ENCODE data around the gene ARHGEF10L.

The ARHGEF10L gene

DNA sequence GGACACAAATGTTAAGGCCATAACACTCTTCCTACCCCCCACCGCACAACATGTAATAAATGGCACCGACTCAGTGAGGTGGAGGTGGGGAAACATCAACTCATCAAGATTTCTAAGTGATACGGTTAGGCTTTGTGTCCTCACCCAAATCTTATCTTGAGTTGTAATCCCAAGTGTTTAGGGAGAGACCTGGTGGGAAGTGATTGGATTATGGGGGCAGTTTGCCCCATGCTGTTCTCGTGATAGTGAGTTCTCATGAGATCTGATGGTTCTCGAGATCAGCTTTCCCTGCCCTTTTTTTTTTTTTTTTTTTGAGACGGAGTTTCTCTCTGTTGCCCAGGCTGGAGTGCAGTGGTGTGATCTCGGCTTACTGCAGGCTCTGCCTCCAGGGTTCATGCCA lies 164.7 kb downstream of the ARHGEF10L start:
- DNase-seq (ENCODE audit: low read depth in 2 of 2) = no peak

DNA sequence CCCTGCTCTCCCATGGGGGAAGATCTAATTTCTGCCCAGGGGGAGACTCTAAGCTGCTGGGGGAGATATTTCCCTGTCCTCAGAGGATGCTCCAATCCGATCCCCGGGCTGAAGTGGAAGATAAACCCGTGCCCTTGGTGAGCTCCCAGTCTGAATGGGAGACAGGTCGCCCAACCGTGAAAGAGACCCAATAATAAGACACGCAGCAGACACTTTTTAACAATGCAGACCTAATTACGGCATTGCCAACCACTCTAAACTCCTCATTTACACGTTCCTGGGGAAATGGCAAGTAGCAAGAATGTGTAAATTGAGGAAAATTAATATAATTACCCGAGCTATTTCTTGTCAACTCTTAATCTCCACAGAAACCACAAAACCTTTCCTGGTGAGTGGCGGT lies 166.9 kb downstream of the ARHGEF10L start:
- DNase-seq (ENCODE audit: low read depth in 2 of 2) = no peak

DNA sequence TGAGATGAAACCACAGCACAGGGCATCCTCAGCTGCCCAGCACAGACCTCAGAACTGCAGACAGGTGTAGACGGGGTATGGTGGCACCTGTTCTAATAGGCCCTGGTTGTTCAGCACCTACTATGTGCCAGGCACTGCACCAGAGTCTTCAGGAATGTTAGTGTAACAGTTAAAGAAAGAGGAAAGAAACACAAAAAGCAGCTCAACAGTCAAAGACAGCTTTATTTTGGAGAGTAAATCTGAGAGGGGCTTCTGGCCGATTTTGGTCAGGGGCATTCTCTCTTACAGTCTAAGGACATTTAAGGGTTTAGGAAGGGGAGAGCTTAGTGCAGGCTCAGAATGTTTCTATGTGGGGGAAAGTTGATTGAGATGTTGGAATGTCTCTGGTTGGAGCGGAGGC lies 170.5 kb downstream of the ARHGEF10L start:
- DNase-seq (ENCODE audit: low read depth in 2 of 2) = no peak

DNA sequence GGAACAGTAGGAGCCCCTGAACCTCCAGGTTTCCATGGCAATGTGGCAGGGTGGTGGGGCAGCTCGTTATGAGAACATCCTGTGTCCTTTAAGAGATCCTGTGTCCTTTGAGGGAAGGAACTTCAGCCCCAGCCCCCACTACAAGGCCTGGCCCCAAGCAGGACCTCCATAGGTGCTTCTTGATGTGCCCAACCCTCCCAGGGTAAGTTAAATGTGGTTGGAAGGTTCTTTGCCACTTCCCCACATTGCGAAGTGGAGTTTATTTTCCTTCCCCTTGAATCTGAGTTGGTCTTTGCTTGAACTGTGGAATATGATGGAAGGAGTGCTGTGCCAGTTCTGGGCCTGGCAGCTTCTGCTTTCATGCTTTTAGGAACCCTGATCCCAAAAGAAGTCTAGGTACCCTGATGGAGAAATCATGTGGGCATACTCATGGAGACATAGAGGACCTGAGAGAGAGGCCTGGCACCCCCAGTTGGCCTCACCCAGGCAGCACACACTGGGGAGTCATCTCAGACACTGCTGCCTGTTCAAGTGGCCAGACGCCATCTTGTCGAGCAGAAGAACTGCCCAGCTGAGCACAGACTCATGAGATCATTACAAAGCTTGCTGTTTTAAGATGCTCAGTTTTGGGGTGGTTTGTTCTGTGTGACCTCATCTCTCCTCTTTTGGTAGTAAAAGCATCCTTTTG lies 171.5 kb downstream of the ARHGEF10L start:
- DNase-seq (ENCODE audit: low read depth in 2 of 2) = no peak

DNA sequence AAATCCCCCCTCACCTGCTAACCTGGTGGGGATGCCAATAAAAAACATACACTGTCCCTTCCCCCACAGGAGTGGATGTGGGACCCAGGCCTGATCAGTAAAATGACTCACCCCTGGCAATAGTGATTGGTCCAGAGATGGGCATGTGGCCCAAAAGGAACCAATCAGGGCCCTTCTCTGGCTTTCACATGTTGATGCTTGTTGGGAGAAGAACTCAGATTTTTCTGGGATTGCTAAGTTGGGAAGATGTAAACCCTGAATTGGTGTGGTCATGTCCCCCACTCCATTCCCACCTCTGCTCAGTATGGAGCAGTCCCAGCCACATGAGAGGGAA lies 172.0 kb downstream of the ARHGEF10L start:
- DNase-seq (ENCODE audit: low read depth in 2 of 2) = no peak

DNA sequence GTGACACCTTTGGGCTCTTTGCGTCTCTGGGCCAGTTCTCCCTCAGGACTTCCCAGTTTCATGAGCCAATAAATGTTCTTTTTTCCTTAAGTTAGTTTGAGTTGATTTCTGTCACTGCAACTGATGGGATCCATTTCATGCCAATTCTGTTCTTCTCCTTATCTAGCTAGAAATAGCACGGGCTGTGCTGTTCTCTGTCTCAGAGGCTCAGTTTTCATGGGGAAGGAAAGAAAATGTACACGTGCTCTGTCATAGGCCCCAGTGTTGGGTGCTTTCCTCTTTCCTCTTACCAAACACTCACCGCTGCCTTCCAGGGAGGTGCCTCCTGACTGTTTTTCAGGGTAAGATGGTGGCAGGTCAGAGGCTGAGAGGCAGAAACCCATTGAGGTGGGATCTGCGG lies 172.4 kb downstream of the ARHGEF10L start:
- DNase-seq (ENCODE audit: low read depth in 2 of 2) = no peak

DNA sequence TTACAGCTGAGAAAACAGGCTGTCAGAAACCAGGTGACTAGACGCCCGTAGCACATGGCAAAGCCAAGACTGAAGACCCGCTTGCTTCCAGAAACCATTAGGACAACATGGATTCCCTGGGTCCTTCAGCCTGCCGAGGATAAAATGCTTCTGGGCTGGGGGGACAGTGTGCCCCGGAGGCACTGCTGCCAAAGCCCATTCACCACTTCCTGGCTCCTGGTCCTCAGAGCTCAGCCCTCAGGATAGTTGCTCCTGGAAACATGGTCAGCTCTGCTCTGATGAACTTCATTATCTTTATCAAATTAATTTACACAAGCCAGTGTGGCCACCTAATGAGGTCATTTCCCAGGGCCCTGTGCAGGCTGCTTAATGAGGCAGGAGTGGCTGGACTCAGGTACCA lies 174.5 kb downstream of the ARHGEF10L start:
- no peak for DNase-seq (ENCODE audit: low read depth in 2 of 2)

DNA sequence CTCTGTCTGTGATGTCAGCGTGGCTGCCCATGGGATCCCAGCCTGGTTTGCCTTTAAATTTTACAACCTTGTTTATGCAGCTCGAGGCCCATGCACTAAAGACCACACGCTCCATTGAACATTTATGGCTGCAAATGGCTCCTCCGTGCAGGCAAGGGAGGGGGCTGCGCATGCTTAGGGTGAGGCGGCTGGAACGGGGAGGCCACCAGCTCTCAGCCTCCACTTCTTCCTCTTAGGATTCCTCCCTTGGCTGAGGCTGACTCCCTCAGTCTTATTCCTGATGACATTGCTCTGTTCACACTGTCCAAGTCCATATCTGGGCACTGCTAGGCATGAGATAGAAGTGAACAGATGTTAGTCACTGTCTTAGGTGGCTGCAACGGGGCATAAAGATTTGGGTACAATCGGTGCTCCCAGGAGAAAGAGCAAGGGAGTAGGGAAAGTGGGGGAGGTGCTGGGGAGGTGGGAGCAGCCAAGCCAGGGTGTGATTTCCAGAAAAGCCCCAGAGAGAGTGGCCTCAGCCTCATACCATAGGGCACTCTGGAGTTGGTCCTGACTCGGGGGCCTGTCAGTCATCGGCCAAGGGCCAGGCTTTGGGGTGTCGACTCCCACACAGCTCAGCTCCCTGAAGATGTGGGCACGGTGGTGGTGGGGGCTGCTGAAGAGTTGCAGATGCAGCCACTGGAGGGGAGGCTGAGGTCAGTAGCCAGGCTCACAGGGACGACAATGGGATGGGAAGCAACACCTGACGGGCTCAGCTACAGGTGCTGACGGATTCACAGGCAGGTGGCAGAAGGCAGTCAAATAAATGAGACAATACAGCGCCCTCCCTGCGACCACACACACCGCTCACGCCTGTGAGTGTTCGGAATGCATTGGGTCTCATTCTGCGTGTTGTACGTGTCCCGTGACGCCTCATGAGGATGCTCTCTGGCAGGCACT lies 178.4 kb downstream of the ARHGEF10L start:
- no peak for DNase-seq (ENCODE audit: low read depth in 2 of 2)

DNA sequence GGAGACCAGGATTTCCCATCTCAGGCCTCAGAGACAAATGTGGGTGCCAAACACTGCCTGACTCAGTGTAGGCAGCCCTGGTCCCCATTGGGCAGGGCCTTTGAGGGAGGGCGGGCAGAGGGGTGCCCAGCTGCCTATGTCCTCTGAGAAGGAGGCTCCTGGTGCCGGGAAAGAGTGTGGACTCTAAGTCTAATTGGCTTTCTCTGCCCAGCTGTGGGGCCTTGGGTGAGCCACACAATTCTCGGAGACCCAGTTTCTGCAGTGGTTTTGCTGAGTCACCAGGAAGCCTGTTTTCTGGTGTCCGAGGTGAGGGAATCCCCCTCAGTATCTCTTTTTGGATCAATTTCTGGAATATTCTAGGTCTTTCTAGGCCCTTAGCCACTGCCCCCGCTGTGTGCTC lies 180.4 kb downstream of the ARHGEF10L start:
- DNase-seq (ENCODE audit: low read depth in 2 of 2) = no peak

DNA sequence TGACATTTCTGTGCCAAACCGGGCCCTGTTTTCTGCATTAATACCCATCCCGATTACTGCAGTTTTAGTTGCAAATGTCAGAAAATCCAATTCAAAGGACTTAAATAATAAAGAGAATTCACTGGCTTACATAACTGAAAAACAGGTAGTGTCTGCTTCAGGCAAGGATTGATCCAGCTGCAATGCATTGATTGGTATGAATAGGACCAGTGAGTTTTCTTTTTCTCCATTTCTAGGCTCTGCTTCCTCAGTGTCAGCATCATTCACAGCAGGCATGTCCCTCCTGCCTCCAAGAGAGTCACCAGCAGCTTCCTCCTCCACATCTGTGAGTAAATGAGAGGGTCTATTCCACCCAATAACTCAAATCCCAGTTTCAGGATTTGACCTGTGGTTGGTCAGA lies 181.9 kb downstream of the ARHGEF10L start:
- DNase-seq (ENCODE audit: low read depth in 2 of 2) = no peak

DNA sequence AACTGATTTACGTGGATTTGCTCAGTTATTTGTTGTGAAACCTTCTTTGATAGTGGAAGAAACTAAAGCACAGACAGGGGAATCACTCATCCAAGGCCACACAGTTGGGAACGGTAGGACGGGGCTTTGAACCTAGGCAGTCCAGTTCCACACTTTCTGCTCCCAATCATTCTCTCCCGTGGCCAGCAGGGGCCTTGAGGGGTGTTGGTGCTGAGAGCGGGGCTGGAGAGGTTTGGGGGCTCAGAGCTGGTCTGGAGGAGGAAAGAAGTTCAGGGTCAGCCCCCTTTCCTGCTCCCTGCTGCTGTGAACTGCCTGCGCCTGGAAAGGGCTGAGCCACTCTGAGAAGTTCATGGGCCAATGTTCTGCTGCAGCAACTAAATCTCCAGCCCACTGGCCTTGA lies 184.2 kb downstream of the ARHGEF10L start:
- no peak for DNase-seq (ENCODE audit: low read depth in 2 of 2)

DNA sequence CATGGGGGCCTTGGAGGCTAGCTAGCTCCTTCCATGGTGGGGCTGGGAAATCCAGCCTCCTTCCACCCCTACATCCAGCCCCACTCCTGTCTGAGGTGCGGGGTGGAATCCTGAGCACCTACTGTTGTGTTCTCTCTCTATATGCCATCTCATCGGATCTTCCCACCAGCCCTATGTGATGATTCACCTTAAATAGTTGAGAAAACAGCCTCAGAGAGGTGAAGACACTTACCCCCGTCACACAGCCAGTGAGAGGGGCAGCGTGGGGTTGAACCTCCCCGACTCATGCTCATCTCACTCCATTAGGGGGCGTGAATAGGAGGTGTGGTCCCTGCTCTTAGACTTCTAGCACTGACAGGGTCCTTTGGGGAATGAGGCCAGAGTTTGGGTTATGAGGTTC lies 184.7 kb downstream of the ARHGEF10L start:
- no peak for DNase-seq (ENCODE audit: low read depth in 2 of 2)

DNA sequence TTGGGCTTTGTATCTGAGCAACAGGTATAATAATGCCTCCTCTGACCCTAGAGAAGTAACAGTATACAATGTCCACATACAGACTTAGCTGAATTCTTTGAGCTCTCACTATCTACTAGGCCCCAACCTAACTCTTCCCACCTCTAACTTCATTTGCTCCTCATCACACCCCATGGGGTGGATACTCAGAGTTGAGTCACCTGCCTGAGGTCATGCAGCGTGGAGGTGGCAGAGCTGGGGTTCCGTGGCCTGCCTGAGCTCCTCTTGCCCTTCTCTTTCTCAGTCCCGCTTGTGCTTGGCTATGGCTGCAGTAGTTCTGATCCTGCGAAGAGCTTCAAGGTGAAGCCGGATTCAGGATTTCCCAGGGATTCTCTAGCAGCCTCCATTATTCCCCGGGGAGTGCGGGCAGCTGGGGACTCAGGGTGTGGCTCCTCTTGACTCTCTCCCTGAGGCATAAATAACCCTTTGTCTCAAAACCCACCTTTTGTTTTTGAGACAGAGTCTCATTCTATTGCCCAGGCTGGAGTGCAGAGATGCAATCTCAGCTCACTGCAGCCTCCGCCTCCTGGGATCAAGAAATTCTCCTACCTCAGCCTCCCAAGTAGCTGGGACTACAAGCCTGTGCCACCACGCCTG lies 185.7 kb downstream of the ARHGEF10L start:
- DNase-seq (ENCODE audit: low read depth in 2 of 2) = no peak

DNA sequence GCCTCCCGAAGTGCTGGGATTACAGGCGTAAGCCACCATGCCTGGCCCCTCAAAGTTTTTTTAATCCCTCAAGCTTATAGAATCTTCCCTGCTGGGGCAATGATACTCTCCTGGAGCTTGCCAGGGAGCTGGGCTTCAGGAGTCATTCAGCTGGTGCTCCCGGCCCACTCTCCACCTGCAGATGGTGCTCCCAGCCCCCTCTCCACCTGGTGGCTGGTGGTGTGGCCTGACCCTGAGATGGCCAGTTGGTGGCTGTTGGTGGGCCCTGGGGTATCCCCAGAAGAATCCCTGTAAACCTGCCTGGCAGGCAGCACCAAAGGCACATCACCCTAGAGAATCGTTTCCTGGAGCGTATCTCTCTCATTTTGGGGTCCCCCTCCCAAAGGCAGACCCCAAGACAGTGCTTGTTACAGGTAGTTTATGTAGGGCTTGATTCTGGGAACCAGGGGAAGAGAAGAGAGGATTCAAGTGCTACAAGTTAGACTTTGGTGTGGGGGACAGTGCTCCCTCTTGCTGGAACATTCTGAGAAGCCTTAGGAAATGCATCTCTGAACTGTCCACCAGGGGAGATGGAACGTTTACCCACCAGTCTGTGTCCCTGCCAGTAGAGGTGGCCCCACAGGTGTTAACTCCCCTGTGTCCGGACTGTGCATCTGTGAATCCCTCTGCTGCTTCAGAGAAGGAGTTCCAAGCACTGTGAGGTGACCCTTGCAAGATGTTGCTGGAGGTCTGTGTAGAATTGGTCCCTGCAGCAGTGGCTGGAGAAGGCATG lies 186.5 kb downstream of the ARHGEF10L start:
- DNase-seq (ENCODE audit: low read depth in 2 of 2) = no peak

DNA sequence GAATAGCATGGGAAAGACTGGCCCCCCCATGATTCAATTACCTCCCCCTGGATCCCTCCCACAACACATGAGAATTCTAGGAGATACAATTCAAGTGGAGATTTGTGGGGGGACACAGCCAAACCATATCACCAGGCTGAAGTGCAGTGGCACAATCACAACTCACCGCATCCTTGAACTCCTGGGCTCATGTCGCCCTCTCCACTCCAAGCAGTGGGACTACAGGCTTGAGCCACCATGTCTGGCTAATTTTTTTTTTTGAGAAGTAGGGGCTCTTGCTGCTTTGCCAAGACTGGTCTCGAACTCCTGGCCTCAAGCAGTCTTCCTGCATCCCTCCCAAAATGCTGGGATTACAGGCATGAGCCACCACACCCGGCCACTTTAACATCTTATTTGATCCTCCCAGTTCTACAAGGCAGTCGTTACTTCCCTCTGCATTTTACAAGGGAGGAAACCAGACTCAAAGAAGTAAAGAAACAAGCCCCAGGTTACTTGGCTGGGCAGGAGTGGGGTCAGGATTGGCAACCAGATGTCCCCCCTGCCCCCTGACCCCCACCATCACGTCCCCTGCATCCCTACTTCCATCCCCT lies 188.7 kb downstream of the ARHGEF10L start:
- DNase-seq (ENCODE audit: low read depth in 2 of 2) = no peak

DNA sequence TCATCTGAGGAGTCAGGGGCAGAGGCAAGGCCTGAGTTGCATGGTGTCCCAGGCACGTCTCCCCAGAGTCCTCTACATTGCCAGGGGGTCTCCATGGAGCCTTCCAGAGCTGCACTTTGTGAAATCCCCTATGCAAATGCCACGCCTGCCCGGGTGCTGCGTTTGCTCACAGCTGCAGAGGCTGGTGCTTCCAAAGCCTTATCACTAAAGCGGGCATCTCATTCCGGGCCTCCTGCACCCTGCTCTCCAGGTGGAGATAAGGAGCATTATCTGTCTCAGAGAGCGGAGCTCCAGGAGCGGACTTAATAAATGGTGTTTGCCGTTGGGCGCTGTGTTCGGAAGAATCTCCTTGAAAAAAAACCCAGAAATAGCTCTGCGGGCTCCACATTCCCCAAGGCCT lies 189.8 kb downstream of the ARHGEF10L start:
- DNase-seq (ENCODE audit: low read depth in 2 of 2) = no peak

DNA sequence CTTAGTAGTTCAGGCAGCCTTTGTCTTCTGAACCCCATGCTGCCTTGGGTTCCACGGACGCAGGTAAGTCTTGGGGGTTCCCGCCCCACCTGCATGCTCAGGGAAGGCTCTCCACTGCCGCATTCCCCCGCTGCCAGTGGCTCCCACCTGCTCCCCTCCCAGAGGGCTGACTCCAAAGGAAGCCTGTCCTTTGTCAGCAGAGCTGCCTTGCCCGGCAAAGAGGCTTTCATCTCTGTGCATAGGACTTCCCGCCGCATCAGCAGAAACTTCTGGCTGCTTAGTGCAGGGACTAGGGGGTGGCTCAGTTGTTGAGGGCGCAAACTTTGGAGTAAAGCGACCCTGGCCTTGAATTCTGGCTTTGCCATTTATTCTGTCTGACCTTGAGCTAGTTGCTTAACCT lies 190.4 kb downstream of the ARHGEF10L start:
- no peak for DNase-seq (ENCODE audit: low read depth in 2 of 2)

DNA sequence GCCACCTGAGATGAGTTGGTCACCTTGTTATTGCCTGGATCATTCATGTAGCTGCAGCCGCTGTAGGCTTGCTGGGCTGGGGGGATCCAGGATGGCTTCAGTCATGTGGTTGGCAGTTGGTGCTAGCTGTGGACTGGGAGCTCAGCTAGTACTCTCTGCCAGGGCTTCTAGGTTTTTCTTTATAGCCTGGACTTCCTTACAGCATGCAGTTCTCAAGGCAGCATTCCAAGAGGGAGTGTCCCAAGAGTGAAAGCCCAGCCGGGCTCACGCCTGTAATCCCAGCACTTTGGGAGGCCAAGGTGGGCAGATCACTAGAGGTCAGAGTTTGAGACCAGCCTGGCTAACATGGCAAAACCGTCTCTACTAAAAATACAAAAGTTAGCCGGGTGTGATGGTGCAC lies 192.0 kb downstream of the ARHGEF10L start:
- no peak for DNase-seq (ENCODE audit: low read depth in 2 of 2)

DNA sequence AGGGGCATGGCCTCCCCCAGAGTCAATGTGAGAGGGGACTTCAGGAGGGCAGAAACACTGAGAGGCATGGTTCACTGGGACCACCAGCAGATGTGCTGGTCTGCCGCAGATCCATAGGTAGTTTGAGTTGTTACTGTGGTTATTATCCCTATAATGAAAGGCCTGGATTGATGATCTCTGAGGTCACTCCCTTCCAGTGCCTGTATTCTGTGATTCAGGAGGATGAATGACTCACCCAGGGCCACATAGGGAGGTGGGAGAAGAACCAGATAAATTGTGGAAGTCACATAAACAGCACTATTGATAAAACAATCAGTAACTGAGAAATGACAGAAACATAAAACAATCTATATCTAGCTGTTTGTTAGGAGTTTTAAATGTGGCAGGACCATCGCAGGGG lies 193.0 kb downstream of the ARHGEF10L start:
- no peak for DNase-seq (ENCODE audit: low read depth in 2 of 2)

DNA sequence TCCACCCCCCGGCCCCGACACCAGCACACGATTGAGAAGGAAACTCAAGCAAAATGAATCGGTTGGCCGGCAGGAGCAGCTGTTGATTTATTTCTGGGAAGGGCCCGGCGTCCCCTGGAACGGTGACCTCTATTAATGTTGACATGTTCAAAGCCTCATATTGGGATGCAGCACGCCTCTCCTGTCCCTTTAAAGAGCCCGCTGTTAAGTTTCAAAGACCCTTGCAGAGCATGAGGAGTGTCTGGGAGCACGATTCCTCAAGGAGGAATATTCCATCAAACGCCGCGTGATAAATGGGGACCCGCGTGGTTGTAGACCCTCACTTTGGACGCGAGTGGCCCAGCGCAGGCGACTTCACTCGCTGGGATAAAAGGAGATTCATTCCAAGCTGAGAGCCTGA lies 194.2 kb downstream of the ARHGEF10L start:
- DNase-seq (ENCODE audit: low read depth in 2 of 2) = no peak

DNA sequence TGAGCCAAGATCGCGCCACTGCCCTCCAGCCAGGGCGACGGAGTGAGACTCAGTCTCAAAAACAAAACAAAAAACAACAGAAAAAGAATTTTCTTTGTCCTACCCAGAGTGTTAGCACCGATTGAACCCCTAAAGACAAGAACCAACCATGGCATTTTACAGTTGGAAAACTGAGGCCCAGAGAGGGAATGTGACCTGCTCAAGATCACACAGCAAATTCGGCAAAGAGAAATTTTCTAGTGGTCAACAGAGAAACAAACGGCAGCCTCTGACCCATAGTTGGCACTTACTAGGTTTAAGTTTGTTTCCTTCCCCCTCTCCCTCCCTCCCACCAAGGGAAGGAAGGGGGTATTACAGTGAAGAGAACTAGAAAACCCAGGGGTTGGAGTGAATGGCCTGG lies 195.1 kb downstream of the ARHGEF10L start:
- DNase-seq (ENCODE audit: low read depth in 2 of 2) = no peak

DNA sequence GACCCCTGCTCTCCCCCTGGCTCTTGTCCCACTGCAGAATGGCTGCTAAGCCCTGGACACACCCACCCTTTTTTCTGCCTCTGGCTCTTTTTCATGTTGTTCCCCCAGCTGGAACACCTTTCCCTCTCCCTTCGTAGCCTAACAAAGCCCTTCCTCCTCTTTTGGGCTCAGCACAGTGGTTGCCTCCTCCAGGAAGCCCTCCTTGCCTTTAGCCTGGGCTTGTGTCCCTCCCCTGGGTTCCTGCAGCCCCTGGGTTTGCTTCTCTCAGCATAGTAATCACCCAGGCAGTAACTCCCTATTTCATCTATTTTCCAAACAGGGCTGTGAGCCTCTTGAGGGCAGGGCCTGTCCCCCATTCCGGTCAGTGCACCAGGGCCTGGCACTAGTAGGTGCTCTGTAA lies 195.8 kb downstream of the ARHGEF10L start:
- DNase-seq (ENCODE audit: low read depth in 2 of 2) = no peak
